ENCODE measurements around the gene RASGEF1C. TPM values are rescaled to one million over a fixed set of nuclear protein-coding genes. Genes with fewer than 3 reads are reported as not detected.
A peak's percentile ranks its signal among the peaks of the same experiment; 100 is the strongest.

The RASGEF1C gene
- polyA plus RNA-seq, 1 donor from 2014 or later = not detected

- H3K9me3 Mint-ChIP-seq = peaks cover 0 to 8% (median 0%) of the 10 kb centered on the region in 3 donors
- no peak overlapping the region for H3K4me3 Mint-ChIP-seq
- peaks cover 4% of the 10 kb centered on the region for H3K27me3 Mint-ChIP-seq
- H3K27ac Mint-ChIP-seq = peak overlapping the region in 1 of 3 donors; percentile 58
- peaks cover 0 to 3% (median 0%) of the 10 kb centered on the region in 3 donors for H3K4me1 Mint-ChIP-seq
- no peaks in the 10 kb centered on the region for H3K36me3 Mint-ChIP-seq
These were observed 29.3 kb downstream of the RASGEF1C start for GRCh38 chr5:180179442-180180420.

GRCh38 chr5:180178531-180179441 is 30.2 kb downstream of the RASGEF1C start:
- no peaks in the 10 kb centered on the region for H3K36me3 Mint-ChIP-seq
- no peak overlapping the region for H3K4me3 Mint-ChIP-seq
- H3K4me1 Mint-ChIP-seq = peaks cover 0 to 3% (median 0%) of the 10 kb centered on the region in 3 donors
- peak overlapping the region in 1 of 3 donors; percentile 31 for H3K27ac Mint-ChIP-seq
- peaks cover 4% of the 10 kb centered on the region for H3K27me3 Mint-ChIP-seq
- H3K9me3 Mint-ChIP-seq = peaks cover 0 to 6% (median 0%) of the 10 kb centered on the region in 3 donors

DNA sequence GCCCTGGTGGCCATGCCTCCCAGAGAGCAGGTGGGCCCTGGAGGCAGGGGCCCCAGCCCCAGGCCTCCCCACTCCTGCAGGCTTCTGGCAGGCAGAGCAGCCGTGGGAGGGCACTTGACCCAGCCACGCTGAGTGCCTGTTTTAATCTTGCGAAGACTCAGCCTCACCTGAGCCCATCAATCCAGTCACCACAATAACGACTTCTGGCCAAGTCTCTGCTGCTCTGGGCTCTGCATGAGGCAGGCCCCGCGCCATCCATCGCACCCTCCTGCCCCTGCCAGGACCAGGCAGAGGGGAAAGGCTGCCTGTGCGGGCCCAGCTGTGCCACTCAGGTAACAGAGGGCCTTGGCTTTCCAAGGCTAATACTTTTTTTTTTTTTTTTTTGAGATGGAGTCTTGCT is 32.8 kb downstream of the RASGEF1C start:
- H3K9me3 Mint-ChIP-seq = peaks cover 0 to 3% (median 0%) of the 10 kb centered on the region in 3 donors
- peaks cover 0 to 3% (median 0%) of the 10 kb centered on the region in 3 donors for H3K4me1 Mint-ChIP-seq
- no peak overlapping the region for H3K4me3 Mint-ChIP-seq
- H3K27ac Mint-ChIP-seq = no peak overlapping the region
- H3K27me3 Mint-ChIP-seq = peaks cover 9% of the 10 kb centered on the region
- H3K36me3 Mint-ChIP-seq = no peaks in the 10 kb centered on the region

DNA sequence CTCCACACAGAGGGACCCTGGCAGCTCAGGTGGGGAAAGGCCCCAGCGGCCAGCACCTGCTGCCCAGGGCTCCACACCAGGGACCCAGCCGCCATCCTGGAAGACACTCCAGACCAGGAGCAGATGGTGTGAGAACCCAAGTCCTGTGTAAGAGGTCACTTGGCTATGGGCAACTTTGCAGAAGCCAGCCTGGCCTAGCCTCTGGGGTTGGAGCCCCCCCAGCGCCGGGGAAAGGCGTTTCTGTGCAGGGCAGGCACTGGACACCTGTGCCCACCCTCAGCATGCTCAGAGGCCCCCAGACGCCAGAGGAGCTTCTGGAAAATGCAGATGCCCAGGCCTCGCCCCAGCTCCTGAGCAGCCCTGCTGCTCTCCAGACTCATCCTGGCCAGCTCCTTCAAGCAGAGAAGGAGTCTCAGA is 34.0 kb downstream of the RASGEF1C start:
- Mint-ChIP-seq H3K4me1 (no peaks in the 10 kb centered on the region), H3K27ac (no peak overlapping the region), H3K27me3 (peaks cover 9% of the 10 kb centered on the region), H3K36me3 (no peaks in the 10 kb centered on the region), H3K4me3 (no peak overlapping the region), H3K9me3 (peaks cover 0 to 3% (median 0%) of the 10 kb centered on the region in 3 donors)

DNA sequence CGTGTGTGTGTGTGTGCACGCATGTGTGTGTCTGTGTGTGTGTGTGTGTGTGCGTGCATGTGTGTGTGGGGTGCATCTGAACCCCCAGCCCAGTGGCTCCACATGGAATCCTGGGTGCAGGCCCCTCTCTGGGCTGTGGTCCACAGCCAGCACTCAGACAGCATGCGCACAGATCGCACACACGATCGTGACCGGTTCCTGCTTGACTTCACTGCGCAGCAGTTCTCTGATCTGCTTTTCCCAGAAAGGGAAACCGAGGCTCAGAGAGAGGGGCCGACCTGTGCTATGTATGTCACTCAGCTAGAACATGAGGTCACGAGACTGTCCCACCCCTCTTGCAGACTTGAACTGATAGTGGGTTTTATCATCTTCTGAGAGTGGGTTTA is 34.4 kb downstream of the RASGEF1C start:
- Mint-ChIP-seq H3K9me3 (peaks cover 0 to 3% (median 0%) of the 10 kb centered on the region in 3 donors), H3K4me1 (no peaks in the 10 kb centered on the region), H3K36me3 (no peaks in the 10 kb centered on the region), H3K27ac (no peak overlapping the region), H3K4me3 (no peak overlapping the region), H3K27me3 (peaks cover 9% of the 10 kb centered on the region)

DNA sequence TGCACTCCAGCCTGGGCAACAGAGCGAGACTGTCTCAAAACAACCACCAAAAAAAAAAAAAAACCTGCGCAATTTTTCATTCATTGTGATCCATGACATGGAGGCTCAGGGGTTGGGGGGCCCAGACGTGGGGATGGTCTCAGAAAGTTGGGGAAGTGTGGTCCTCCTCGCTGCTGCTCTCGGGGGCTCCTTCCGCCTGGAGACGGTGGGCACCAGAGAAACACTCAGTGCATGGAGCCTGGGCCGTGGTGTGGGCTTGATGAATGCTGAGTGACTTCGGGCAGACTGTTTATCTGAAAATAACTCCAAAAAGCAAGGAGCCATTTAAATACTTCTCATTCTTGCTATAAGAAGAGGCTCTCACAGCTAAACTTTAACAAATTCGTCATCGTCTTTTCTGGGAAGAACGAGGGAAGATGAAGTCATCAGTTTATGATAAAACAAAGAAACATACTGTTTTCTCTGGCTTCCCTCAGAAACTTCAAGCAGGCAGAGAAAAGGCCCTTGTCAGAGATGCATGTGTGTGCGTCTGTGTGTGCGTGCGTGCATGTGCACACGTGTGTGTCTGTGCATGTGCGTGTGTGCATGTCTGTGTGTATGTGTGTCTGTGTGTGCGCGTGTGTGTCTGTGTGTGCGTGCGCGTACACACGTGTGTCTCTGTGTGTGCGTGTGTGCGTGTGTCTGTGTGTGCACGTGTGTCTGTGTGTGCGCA is 35.0 kb downstream of the RASGEF1C start:
- Mint-ChIP-seq H3K4me3 (no peak overlapping the region), H3K27me3 (peaks cover 8% of the 10 kb centered on the region), H3K36me3 (no peaks in the 10 kb centered on the region), H3K4me1 (no peaks in the 10 kb centered on the region), H3K9me3 (peaks cover 0 to 3% (median 0%) of the 10 kb centered on the region in 3 donors), H3K27ac (no peak overlapping the region)

DNA sequence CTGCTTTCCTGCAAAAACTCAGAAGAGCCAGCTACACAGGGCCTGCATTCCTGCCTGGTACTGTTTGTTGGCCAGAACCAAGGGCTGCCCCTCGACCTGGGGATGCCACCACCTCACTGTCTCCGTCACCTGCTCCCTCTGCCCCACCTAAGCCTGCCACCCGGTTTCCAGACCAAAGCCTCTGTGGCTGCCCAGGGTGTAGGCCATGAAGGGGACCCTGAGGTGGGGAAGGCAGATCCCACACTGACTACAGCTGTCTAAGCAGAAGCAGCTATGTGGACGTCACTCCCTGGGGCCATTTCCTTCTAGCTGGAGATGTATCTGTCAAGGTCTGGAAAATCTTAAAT is 35.8 kb downstream of the RASGEF1C start:
- peaks cover 8% of the 10 kb centered on the region for H3K27me3 Mint-ChIP-seq
- H3K4me1 Mint-ChIP-seq = no peaks in the 10 kb centered on the region
- H3K27ac Mint-ChIP-seq = no peak overlapping the region
- H3K36me3 Mint-ChIP-seq = no peaks in the 10 kb centered on the region
- peaks cover 0 to 3% (median 0%) of the 10 kb centered on the region in 3 donors for H3K9me3 Mint-ChIP-seq
- H3K4me3 Mint-ChIP-seq = no peak overlapping the region

DNA sequence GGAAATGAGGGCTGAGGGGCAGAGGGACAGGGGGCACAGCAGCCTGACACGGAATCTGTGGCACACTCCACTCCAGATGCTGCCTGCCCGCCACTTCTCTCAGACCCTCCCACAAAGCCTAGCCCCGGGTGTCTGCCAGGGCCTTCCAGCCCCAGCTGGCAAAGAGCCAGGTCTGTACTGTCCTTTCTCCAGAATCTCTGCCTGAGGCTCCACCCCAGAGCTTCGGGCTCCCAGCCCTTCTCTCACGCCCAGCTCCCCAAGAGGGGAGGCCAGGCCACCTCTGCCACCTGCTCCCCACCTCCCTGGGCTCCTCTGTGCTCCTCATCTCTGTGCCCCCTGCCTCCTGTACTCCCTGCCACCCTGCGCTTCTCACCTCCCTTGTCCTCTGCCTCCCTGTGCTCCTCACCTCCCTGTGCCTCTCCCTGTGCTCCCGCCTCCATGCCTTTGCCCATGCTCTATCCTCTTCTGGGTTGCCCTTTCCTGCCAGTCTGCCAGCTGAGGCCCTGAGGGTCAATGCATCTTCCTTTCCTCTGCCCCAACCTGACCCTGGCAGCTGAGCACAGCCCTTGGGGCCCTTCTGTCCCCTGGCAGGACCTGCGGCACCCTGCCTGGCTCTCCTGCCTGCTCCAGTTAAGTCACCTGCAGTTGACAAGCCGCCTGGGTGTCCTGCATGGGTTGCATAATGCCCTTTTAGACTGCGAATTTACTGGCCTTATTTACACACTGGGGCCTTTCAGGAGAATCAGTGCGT is 36.4 kb downstream of the RASGEF1C start:
- Mint-ChIP-seq H3K27ac (no peak overlapping the region), H3K4me1 (no peaks in the 10 kb centered on the region), H3K4me3 (no peak overlapping the region), H3K27me3 (peaks cover 8% of the 10 kb centered on the region), H3K36me3 (no peaks in the 10 kb centered on the region), H3K9me3 (peaks cover 0 to 2% (median 0%) of the 10 kb centered on the region in 3 donors)

DNA sequence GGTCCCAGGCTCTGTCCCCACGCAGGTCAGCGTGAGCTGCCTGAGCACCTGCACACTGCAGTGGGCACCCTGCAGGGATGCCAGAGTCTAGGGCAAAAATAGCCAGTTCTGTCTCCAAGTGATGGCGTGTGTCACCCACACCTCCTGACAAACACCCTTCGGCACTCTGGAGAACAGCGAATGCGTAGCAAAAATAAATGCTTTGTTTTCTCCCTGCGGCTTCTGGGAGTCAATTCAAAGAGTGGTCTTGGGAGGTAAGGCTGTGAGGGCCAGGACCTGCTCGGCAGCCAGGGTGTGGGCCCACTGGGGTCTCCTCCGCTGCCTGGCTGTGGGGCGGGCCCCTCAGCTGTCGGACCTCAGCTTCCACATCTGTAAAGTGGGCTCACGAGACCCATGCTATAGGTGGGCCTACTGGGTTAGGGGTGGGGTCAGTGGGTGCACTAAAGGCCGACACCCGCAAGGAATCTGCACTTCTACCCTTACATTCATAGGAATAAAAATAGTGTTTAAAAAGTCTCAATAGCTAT is 37.4 kb downstream of the RASGEF1C start:
- no peaks in the 10 kb centered on the region for H3K4me1 Mint-ChIP-seq
- peaks cover 6% of the 10 kb centered on the region for H3K27me3 Mint-ChIP-seq
- H3K36me3 Mint-ChIP-seq = no peaks in the 10 kb centered on the region
- H3K27ac Mint-ChIP-seq = no peak overlapping the region
- H3K4me3 Mint-ChIP-seq = no peak overlapping the region
- H3K9me3 Mint-ChIP-seq = no peaks in the 10 kb centered on the region

- peaks cover 6% of the 10 kb centered on the region for H3K27me3 Mint-ChIP-seq
- H3K4me3 Mint-ChIP-seq = no peak overlapping the region
- H3K4me1 Mint-ChIP-seq = no peaks in the 10 kb centered on the region
- H3K27ac Mint-ChIP-seq = no peak overlapping the region
- no peaks in the 10 kb centered on the region for H3K36me3 Mint-ChIP-seq
- no peaks in the 10 kb centered on the region for H3K9me3 Mint-ChIP-seq
These were observed 38.0 kb downstream of the RASGEF1C start for GRCh38 chr5:180170810-180171567.

DNA sequence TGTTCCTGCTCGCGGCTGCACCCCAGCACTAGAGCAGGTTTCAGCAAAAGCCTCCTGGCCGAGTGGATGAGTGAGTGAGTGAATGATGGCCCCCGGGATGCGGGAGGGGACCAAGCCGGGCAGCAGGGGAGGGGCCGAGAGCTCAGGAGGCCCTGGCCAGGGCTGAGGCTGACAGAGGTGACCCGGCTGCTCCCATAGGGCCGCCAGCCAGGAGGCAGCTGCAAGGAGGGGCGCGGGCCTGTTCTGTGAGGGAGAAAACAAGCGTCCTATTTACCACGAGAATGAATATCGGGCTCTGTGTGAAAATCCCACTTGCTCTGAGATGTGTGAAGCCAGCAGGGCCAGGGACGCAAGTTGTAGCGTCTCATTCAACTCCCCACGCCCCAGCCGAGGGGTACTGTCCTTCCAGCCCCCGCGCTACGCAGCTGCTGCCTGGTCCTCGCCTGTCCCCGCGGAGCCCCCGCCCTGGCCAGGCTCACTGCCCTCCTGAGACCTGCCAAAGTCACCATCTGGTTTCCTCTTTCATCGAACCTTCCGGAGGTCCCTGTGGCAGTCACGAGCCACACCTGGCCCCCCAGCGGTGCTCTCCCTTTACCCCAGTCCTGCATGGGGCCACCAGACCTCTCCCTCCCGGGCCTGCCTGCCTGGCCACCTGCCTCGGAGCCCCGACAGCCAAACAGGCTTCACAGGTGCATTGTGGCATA is 38.8 kb downstream of the RASGEF1C start:
- H3K4me1 Mint-ChIP-seq = no peaks in the 10 kb centered on the region
- H3K27ac Mint-ChIP-seq = no peak overlapping the region
- no peaks in the 10 kb centered on the region for H3K9me3 Mint-ChIP-seq
- H3K36me3 Mint-ChIP-seq = no peaks in the 10 kb centered on the region
- peaks cover 6% of the 10 kb centered on the region for H3K27me3 Mint-ChIP-seq
- no peak overlapping the region for H3K4me3 Mint-ChIP-seq

- peaks cover 0 to 5% (median 0%) of the 10 kb centered on the region in 3 donors for H3K9me3 Mint-ChIP-seq
These were observed 39.5 kb downstream of the RASGEF1C start for GRCh38 chr5:180169248-180170105.

More at GRCh38 chr5:180169248-180170105, 39.5 kb downstream of the RASGEF1C start:
- H3K27me3 Mint-ChIP-seq = peaks cover 6% of the 10 kb centered on the region
- H3K36me3 Mint-ChIP-seq = no peaks in the 10 kb centered on the region
- no peak overlapping the region for H3K4me3 Mint-ChIP-seq
- H3K4me1 Mint-ChIP-seq = no peaks in the 10 kb centered on the region
- peak overlapping the region in 1 of 3 donors; percentile 31 for H3K27ac Mint-ChIP-seq

Data from IgD-negative memory B cell (primary cell).